HG03196 (cell line): ENCODE results near the gene TET1.
"Not testable (repeated sequence)": the region's sequence is repeated elsewhere in the genome, so short reads cannot be mapped to it uniquely, and the experiment has no call there.

Experiments
- ATAC-seq: cut with Tn5 transposase; IDR thresholded peaks from one replicate; pipeline ENCODE4 v1.9.1; 2021; ENCODE audit not compliant: unreplicated experiment

TET1 gene

DNA sequence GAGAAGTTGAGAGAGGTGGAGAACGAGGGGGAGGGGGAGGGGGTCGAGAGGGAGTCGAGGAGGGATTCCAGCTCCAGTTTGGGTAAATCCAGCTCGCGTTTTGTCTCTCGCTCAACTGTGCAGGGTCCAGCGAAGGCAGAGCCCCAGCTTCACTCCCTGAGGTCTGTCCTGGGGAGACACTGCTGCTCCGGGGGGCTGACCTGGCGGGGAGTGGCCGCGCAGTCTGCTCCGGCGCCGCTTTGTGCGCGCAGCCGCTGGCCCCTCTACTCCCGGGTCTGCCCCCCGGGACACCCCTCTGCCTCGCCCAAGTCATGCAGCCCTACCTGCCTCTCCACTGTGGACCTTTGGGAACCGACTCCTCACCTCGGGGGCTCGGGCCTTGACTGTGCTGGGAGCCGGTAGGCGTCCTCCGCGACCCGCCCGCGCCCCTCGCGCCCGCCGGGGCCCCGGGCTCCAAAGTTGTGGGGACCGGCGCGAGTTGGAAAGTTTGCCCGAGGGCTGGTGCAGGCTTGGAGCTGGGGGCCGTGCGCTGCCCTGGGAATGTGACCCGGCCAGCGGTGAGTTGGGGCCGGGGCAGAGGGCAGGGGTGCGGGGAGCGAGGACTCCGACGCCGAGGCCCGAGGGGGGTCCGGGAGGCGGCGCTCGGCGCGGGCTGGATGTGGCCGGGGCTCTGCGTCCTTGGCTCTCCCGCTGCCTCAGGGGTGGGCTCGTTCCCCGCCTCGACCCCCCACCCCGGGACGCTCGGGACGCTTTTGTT, at the start of gene TET1:
TET1 (plus strand) TSS at position 152 of the 757 bp plus-strand sequence. CDS start 12,002 bp downstream, outside the sequence.
- ATAC-seq: no peak

DNA sequence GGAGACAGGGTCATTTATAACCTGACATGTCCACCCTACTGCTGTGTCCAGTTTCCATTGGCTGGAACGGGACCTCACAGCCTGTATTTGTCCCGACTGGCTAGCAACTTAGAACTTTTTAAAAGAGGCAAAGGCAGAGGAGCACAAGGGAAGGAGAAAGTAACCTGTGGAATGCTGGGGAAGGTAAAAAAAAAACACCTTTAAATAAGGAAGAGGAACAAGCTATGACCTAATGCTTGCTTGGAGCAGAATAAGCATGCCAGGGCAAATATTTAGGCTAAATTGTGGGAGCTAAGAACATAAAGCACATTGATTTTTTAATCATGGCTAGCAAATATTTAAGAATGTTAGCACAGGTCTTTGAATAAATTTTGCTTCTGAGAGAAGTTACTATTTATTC, 43.9 kb upstream of the TET1 start:
- ATAC-seq: not testable (repeated sequence)

DNA sequence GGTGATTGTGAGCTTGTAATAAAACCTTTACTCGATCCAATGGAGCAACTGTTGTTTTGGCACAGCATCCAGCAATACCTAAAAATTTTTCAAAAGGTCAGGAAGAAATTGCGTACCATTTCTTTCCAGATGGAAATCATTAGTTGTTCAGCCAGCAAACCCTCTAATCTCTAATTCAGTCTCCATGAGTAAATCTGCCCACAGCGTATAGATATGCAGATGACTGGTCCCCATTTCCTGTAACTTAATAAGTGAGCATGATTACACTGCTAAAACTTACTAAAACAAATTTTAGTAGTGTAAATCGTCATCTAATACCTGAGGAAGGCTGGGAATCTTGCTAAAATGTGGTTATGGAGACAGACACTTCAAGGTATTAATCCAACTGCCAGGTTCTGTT, 43.4 kb upstream of the TET1 start:
- ATAC-seq: no peak

DNA sequence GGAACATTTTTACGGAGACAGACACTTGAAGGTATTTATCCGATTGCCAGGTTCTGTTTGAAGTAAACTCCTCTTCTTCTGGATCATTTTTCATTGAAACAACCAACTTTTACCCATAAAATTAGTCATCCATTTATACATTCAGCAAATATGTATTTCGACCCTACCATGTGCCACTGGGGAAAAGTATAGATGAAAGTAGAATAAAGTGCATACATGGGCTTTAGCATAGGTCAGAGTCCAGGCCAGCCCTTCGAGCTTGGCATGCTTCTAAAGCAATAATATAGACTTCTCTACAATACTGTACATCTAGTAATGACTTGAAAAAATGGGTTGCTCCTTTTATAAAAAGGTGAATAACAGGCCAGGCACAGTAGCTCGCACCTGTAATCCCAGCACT, 42.9 kb upstream of the TET1 start:
- no peak for ATAC-seq

DNA sequence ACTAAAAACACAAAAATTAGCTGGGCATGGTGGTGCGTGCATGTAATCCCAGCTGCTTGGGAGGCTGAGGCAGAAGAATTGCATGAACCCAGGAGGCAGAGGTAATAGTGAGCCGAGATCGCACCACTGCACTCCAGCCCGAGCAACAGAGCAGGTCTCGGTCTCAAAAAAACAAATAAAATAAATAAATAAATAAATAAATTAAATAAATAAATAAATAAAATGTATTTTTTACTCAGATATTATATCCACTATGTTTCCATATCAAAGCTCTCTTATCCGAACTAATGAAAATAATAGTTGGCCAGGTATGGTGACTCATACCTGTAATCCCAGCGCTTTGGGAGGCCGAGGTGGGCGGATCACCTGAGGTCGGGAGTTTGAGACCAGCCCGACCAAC, 41.5 kb upstream of the TET1 start:
- ATAC-seq: not testable (repeated sequence)

DNA sequence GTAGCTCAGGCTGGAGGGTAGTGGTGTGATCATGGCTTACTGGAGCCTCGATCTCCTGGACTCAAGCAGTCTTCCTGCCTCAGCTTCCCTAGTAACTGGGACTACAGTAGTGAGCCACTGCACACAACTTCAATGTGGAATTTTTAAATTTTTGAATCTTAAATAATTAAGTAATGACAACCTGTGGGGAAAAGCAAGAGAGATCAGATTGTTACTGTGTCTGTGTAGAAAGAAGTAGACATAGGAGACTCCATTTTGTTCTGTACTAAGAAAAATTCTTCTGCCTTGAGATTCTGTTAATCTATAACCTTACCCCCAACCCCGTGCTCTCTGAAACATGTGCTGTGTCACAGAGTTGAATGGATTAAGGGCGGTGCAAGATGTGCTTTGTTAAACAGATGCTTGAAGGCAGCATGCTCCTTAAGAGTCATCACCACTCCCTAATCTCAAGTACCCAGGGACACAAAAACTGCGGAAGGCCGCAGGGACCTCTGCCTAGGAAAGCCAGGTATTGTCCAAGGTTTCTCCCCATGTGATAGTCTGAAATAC, 34.6 kb upstream of the TET1 start:
- not testable (repeated sequence) for ATAC-seq

DNA sequence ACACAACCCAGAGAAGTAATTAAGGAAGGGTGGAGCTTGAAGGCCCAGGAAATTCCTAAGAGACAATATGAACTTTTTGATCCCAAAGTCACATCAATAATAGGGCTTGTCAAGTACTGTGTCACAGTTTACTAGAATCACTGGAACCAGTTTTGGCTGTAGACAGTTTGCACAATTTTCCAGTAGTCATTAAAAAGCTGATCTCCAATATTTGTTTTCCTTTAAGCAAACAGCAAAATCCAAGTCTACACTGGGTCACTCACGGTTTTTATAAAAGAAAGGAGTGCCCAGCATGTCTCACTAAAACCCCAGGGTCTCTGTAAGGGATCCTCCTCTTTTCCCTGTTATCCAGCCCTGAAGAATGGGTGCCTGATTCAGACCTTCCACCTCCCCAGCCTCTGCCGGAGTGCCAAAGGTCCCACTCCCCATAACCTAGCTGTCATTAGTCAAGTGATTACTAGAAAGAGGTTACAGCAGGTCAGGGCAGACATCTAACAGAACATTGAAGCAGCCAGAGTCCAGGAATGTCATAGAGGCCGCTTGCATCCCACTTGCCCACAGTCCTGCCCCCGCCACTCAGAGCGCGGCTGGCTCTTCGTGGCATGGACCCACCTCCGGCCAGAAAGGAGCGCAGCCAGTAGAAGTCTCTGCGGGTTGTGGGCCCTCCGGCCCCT, 33.4 kb upstream of the TET1 start:
- peak; percentile 49 for ATAC-seq

DNA sequence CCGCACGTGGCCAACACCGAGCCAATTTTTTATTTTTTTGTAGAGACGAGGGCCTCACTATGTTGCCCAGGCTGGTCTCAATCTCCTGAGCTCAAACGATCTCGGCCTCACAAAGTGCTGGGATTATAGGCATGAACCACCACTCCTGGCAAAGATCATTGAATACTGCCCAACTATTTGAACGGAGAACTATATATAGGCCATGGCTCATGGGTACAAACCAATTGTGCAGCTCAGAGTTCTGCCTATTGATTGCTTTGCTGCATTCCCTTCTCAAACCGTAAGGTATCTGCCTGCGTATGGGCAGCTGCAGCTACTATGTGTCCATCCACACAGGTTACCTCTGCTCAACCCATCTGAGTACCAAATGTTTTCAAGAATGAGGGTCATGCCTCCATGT, 23.2 kb upstream of the TET1 start:
- ATAC-seq: no peak

DNA sequence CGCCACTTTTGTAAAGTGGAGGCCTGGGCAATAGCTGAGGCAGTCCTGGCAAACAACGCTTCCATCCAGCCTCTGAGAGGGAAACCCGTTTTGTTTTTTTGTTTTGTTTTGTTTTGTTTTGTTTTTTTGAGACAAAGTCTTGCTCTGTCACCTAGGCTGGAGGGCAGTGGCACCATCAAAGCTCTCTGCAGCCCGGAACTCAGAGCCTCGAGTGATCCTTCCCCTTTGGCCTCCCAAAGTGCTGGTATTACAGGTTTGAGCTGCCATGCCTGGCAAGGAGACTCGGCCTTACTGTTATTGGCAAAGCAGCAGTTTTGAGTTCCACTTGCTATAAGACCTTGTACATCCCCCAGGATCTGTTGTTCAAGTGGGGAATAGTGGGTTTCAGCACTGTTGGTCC, 22.3 kb upstream of the TET1 start:
- ATAC-seq: no peak

DNA sequence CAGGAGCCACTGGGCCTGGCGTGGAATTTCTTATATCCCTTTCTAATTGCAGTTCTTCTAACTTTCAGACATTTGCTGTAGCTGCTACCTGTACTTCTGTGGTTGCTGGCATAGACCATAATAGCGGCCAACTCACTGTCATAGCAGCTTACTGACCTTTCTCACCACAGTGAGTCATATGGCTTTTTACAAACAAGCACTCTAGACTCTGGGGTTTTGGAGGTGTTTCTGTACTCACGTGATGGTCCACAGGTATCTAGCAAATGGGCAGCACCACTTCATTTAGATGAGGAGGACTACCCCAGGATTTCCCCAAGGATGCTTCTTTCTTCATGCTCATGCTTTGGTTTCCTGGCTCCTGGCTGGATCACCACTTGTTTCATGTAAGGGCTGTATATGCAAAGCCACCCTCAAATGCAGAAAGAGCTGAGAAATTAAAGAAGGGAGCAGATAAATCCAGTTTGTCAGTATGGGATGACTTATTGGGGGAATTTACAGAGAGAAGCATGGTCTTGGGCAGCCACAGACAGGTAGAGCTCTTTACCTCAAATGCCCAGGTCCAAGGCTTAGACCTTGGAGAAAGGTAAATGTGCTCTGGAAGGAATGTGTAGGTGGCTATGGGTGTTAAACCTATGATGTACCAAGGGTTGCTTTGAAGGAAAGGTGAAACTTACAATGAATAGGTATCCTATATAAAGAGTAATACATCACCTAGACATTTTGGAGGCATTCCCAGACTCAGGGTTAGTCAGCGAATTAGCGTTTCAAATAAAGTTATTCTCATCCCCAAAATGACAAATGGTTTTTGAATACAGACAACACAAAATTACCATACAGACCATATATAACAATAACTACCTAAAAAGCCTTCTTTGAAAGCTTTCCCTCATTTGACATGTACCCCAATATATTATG, 16.9 kb upstream of the TET1 start:
- no peak for ATAC-seq

DNA sequence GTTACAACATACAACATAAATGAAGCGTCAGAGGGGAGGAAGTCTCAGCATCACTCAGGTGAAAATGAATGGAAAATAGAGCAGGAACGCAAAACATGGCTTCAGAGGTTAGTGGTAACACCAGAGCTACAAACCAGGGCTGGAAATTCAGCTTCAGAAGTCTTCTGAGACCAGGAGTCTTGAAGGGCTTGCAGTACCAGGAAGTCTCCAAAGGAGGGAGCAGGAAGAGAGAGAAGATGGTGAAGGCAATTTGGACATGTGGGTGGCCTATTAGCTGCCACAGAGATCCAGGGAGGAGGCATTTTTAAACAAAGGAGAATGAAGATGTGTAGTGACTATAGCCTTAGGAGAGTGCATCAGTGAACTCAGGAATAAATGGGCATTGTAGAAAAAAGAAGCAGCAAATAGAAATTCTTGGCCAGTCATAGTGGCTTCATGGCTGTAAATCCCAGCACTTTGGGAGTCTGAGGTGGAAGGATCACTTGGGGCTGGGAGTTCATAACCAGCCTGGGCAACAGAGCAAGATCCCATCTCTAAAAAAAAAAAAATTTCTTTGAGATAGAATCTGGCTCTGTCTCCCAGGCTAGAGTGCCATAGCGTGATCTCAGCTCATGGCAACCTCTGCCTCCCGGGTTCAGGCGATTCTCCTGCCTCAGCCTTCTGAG, 9.3 kb upstream of the TET1 start:
- ATAC-seq: peak; percentile 67

DNA sequence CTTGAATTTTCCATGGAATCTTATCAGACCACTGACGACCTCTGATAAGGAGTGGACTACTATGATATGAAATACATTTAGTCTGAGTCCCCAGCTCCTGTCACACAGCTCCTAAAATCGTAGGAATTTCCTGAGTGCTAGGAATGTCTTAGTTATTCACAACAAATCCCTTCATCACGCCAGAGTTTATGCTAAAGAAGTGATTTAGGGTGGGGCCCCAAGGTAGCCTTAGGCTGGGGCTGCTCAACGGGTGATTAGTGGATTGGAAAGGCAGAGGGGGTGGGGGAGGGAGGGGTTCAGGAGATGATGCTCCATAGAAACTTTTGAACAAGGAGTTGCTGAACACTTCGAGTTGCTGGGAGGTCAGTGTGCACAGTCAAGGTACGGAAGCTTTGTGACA, 7.0 kb upstream of the TET1 start:
- ATAC-seq: no peak

DNA sequence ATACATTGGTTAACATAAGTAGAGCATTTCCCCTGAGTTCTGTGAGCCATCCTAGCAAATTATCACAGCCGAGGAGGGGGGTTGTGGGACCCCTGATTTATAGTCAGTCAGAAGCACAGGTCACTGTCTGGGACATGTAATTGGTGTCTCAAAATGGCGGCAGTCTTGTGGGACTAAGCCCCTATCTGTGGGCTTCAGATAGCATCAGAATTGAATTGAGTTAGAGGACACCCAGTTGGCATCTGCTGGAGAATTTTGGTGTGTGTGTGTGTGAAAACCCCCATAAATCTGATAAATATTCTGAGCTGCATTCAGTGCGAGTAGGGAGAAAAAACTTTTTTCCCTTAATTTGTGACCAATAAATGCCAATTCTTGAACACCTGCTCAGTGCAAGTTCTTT, 6.5 kb upstream of the TET1 start:
- ATAC-seq: no peak

DNA sequence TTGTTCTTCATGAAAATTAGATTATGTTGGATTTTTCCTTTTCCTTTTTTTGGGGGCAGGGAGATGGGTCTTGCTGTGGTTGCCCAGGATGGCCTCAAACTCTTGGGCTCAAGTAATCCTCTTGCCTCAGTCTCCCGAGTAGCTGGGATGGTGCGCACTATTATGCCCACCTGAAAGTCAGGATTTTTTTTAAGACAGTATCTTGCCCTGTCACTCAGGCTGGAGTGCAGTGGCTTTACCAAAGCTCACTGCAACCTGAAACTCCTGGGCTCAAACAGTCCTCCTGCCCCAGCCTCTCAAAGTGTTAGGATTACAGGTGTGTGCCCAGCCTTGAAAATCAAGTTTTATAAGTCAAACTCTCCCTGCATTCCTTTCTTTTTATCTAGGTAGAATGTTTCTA, 1.7 kb upstream of the TET1 start:
- ATAC-seq: no peak

DNA sequence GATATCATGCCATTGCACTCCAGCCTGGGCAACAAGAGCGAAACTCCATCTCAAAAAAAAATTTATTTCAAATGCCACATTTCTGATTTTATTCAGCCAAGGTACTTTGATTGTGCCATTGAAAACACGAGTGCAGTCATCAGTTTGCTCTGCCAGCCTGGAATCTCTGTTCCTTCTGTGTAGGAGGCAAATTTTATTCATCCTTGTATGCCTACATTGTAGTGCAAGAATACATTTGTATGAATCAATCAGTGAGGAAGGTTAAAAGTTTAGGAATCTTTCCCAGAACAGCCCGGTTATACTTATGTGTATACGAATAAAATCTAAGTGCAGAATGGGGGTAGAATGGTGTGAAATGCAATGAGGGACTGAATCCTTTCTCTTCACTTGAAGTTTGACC, 886 bp upstream of the TET1 start:
- ATAC-seq: no peak

DNA sequence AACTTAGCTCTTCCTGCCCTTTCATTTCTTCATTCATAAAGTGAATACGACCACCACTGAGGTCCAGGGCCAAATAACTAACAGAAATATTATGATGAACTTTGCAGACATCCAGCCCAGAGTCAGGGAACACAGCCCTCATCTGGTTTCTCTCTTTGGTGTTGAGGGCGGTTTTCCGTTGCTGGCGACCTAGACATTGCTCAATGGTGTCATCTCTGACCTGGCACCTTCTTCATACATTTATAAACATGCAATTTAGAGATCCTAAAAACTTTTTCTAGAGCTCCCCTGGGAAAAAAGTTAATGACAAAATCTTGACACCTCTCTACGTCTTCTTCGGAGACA, 324 bp upstream of the TET1 start:
- no peak for ATAC-seq

DNA sequence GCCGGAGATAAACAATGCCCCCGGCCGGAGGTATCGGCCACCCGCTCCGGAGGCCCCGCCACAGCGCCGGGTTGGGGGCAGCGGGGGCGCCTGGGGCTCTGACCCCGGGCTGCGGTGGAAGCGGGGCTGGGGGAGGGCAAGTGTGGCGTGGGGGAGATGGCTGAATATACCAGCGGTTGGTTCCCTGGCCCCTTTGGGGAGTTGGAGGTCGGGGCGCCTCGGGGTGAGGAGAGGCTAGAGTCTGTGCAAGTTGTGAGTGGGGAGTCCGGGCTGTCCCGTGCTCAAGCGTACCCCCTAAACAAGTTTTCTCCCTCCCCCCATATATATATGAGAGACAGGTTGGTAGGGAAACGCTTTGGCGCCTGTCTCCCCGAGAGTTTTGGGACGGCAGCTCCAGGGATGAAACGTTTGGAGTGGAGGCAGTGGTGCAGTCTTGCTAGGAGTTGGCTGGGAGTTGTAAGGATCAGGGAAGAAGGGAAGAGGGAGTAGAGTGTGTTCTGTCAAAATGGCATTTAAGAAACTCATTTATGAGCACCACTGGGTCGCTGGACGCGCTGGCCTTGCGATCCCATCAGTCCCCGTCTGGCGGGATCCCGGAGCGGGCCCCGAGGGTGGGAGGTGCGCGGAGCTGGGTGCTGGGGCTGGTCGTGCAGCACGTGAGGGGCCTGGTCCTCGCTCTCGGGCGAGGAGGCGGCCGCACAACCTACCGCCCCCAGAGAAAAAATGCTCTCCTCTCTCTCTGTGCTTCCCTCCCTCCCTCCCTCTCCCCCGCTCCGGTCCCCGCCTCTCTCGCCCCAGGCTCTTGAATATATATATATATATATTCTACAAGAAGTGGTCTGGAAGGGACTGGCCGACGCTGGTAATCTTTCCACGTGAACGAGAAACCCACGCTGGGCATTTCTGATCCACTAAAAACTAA, 1.1 kb downstream of the TET1 start:
- ATAC-seq: no peak

DNA sequence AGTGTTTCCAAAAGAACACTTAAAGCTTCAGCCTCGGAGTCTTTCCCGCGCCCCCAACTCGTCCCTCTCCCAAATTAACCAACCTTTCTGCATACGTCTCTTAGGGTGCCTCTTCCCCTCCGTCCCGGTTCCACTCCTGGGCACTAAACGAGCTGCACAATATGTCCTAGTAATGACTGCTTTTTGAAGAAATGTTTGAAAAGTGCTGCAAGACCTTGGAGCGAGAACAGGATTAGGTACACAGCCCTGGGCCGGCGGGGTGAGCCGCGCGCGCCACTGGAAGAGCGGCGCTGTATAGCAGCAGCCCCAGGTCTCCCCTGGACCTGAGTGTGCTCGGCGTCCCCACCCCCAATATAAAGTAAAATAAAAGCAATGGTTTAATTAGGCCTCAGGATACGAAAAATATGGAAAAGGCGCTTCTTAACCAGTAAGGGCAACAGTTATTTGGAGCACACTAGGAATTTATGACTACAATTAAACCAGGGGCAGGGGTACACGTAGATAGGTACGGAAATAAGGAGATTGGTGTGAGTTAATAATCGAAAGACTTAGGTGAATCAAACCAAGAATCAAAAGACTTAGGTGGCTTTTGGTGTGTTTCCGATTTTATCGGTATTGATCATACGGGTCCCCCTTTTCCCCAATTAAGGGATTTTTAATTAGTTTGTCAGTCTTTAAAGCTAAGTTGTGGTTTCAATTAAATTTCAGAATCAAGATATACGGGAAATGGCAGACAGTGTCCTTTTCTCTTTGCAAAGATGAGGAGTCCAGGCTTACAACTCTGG, 1.9 kb downstream of the TET1 start:
- no peak for ATAC-seq
